HEK293T (cell line): ENCODE data around the gene KMT2E.
"Not testable (repeated sequence)": the region's sequence is repeated elsewhere in the genome, so short reads cannot be mapped to it uniquely, and the experiment has no call there.

Experiments
- CTCF ChIA-PET: fragments of 350-600 bp; formaldehyde crosslinking; extraction: SDS; loops from one replicate; lab custom pipeline; 2021; ENCODE audit warnings: antibody characterized with exemption, inconsistent platforms; lab: Yijun Ruan, JAX
- POLR2A ChIA-PET: fragments of 350-600 bp; formaldehyde crosslinking; extraction: SDS; loops from one replicate; lab custom pipeline; 2020; ENCODE audit warnings: antibody characterized with exemption, inconsistent platforms; lab: Yijun Ruan, JAX
- DNase-seq: peaks from one replicate; pipeline ENCODE4 v3.0.0; 2012; ENCODE audit warnings: mixed read lengths; ENCODE audit errors: extremely low spot score
- ARNT ChIP-seq: fragments of 450-650 bp; IDR thresholded peaks from 2 replicates; pipeline ENCODE4 v1.6.1; 2017; ENCODE audit warnings: mild to moderate bottlenecking
- BHLHE40 ChIP-seq: fragments of 450-650 bp; IDR thresholded peaks from 2 replicates; pipeline ENCODE4 v1.6.1; 2016; ENCODE audit warnings: mild to moderate bottlenecking, moderate library complexity, borderline replicate concordance
- CTBP1 ChIP-seq: fragments of 450-650 bp; IDR thresholded peaks from 2 replicates; pipeline ENCODE4 v1.6.1; 2016; ENCODE audit warnings: borderline replicate concordance
- ELF4 ChIP-seq: fragments of 450-650 bp; IDR thresholded peaks from 2 replicates; pipeline ENCODE4 v1.6.1; 2017; ENCODE audit warnings: antibody characterized with exemption
- FOXA1 ChIP-seq: fragments of 450-650 bp; IDR thresholded peaks from 2 replicates; pipeline ENCODE4 v1.6.1; 2016; ENCODE audit warnings: mild to moderate bottlenecking
- FOXK2 ChIP-seq: fragments of 450-650 bp; IDR thresholded peaks from 2 replicates; pipeline ENCODE4 v1.6.1; 2016; ENCODE audit warnings: mild to moderate bottlenecking
- FOXM1 ChIP-seq: fragments of 450-650 bp; IDR thresholded peaks from 2 replicates; pipeline ENCODE4 v1.6.1; 2017; ENCODE audit warnings: mild to moderate bottlenecking, borderline replicate concordance
- HDGF ChIP-seq: fragments of 450-650 bp; IDR thresholded peaks from 2 replicates; pipeline ENCODE4 v1.6.1; 2017; ENCODE audit warnings: antibody characterized with exemption, borderline replicate concordance
- L3MBTL2 ChIP-seq: fragments of 450-650 bp; conservative IDR thresholded peaks from 2 replicates; pipeline ENCODE4 v1.6.1; 2016; ENCODE audit warnings: mild to moderate bottlenecking
- LEF1 ChIP-seq: fragments of 450-650 bp; IDR thresholded peaks from 2 replicates; pipeline ENCODE4 v1.6.1; 2017; ENCODE audit warnings: mild to moderate bottlenecking, borderline replicate concordance
- NFRKB ChIP-seq: fragments of 450-650 bp; IDR thresholded peaks from 2 replicates; pipeline ENCODE4 v1.6.1; 2016; ENCODE audit warnings: mild to moderate bottlenecking, moderate library complexity
- SP1 ChIP-seq: fragments of 450-650 bp; IDR thresholded peaks from 2 replicates; pipeline ENCODE4 v1.6.1; 2017
- SUZ12 ChIP-seq: fragments of 450-650 bp; IDR thresholded peaks from 2 replicates; pipeline ENCODE4 v1.6.1; 2016; ENCODE audit warnings: mild to moderate bottlenecking
- TARDBP ChIP-seq: fragments of 450-650 bp; IDR thresholded peaks from 2 replicates; pipeline ENCODE4 v1.6.1; 2016
- ZNF384 ChIP-seq: fragments of 450-650 bp; IDR thresholded peaks from 2 replicates; pipeline ENCODE4 v1.6.1; 2016
- TF ChIP-seq, protein P1 (sequence below): fragments of 450-650 bp; IDR thresholded peaks from 2 replicates; pipeline ENCODE4 v1.6.1; 2016

Gene KMT2E

DNA sequence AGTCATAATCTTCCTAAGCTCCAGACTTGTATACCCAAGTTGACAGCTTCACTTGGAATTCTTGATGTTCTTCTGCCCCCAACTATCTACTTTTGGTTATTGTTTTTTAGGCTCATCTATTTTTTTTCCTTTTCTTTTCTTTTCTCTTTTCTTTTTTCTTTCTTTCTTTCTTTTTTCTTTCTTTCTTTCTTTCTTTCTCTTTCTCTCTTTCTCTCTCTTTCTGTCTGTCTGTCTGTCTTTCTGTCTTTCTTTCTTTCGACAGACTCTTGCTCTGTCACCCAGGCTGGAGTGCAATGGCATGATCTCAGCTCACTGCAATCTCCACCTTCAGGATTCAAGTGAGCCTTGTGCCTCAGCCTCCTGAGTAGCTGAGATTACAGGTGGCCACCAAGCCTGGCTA, 36.5 kb downstream of the KMT2E start:
- CTCF ChIA-PET, result interaction anchor here (0.6 kb wide), 1 partner anchor 69 kb away, joined by 3 read pairs; no protein-coding TSS in a partner anchor
- POLR2A ChIA-PET, result no interaction called here
- no peak for DNase-seq
- TF ChIP-seq TARDBP, result no peak
- no peak for TF ChIP-seq ARNT
- TF ChIP-seq ZNF384, result no peak
- TF ChIP-seq CTBP1, result no peak
- no peak for TF ChIP-seq BHLHE40
- TF ChIP-seq HDGF, result no peak
- TF ChIP-seq NFRKB, result no peak
- no peak for TF ChIP-seq SUZ12
- no peak for TF ChIP-seq FOXM1
- TF ChIP-seq, protein P1, sequence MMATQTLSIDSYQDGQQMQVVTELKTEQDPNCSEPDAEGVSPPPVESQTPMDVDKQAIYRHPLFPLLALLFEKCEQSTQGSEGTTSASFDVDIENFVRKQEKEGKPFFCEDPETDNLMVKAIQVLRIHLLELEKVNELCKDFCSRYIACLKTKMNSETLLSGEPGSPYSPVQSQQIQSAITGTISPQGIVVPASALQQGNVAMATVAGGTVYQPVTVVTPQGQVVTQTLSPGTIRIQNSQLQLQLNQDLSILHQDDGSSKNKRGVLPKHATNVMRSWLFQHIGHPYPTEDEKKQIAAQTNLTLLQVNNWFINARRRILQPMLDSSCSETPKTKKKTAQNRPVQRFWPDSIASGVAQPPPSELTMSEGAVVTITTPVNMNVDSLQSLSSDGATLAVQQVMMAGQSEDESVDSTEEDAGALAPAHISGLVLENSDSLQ, result no peak
- no peak for TF ChIP-seq FOXK2
- TF ChIP-seq L3MBTL2, result no peak
- no peak for TF ChIP-seq FOXA1
- no peak for TF ChIP-seq SP1
- TF ChIP-seq ELF4, result no peak
- TF ChIP-seq LEF1, result no peak

DNA sequence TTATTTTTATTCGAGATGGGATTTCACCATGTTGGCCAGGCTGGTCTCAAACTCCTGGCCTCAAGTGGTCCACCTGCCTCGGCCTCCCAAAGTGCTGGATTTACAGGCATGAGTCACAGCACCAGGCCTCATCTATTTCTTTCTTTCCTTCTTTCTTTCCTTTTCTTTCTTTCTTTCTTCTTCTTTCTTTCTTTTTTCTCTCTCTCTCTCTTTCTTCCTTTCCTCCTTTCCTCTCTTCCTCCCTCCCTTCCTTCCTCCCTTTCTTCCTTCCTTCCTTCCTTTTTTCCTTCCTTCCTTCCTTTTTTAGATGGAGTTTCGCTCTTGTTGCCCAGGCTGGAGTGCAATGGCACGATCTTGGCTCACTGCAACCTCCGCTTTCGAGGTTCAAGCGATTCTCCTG, 36.9 kb downstream of the KMT2E start:
- POLR2A ChIA-PET, result not testable (repeated sequence)

DNA sequence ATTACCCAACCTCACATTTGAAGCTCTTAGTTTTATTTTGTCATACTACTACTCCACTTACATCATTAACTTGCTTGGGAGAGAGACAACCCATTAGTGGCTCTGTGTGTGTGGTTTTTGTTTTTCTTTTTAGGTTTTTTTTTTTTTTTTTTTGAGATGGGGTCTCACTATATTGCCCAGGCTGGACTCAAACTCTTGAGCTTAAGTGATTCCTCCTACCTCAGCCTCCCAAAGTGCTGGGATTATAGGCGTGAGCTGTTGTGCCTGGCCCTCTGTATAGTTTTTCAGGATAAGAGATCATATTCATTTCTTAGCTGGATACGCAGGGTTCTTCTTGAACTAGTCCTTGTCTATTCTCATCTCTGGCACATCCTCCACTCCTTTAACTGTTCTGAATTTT, 41.1 kb downstream of the KMT2E start:
- POLR2A ChIA-PET, result no interaction called here
- no peak for DNase-seq
- TF ChIP-seq ZNF384, result 0 out of 2 replicates have a peak, but pooled peaks have one; percentile 23
- TF ChIP-seq SP1, result no peak
- CTCF ChIA-PET, result interaction anchor here (0.7 kb wide), 1 partner anchor 139 kb away, joined by 5 read pairs; no protein-coding TSS in a partner anchor

More for the DNA sequence above, 36.9 kb downstream of the KMT2E start:
- CTCF ChIA-PET, result interaction anchor here (0.6 kb wide), 1 partner anchor 69 kb away, joined by 3 read pairs; no protein-coding TSS in a partner anchor
- not testable (repeated sequence) for DNase-seq

DNA sequence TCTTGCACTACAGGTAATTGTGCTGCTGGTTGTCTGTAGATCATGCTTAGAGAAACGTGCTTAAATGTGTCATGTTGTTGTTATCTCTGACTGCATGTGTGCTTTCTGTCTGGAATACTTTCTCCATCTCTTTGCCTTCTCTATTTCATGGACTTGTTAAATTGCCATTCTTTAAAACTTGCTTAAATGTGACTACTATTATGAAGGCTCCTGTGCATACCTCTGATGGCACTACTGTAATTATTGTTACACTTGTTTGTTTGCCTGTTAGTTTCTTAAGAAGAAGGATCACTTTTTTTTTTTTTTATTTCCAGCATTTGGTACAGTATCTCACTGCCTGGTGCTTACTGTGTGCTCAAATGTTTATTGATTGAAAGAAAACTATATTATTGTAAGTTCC, 41.6 kb downstream of the KMT2E start:
- ChIA-PET POLR2A (no interaction called here), CTCF (interaction anchor here (0.7 kb wide), 1 partner anchor 140 kb away, joined by 5 read pairs; no protein-coding TSS in a partner anchor)
- DNase-seq, result no peak

DNA sequence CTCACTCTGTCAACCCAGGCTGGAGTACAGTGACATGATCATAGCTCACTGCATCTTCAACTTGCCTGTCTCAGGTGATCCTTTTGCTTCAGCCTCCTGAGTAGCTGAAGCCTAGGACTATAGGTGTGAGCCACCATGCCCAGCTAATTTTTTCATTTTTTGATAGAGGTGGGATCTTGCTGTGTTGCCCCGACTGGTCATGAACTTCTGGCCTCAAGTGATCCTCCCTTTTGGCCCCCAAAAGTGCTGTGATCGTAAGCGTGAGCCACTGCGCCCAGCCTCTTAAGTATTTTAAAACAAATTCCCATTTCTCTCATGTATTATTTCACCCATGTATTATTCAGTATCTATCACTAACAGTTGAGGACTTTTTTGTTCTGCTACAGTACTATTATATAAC, 43.5 kb downstream of the KMT2E start:
- TF ChIP-seq LEF1, result no peak
- no peak for TF ChIP-seq FOXA1
- TF ChIP-seq SUZ12, result no peak
- TF ChIP-seq ARNT, result no peak
- no peak for TF ChIP-seq L3MBTL2
- no peak for TF ChIP-seq BHLHE40
- ChIA-PET POLR2A (no interaction called here), CTCF (no interaction called here)
- DNase-seq, result no peak

More for the DNA sequence above, 41.6 kb downstream of the KMT2E start:
- TF ChIP-seq LEF1, result no peak
- no peak for TF ChIP-seq ARNT

DNA sequence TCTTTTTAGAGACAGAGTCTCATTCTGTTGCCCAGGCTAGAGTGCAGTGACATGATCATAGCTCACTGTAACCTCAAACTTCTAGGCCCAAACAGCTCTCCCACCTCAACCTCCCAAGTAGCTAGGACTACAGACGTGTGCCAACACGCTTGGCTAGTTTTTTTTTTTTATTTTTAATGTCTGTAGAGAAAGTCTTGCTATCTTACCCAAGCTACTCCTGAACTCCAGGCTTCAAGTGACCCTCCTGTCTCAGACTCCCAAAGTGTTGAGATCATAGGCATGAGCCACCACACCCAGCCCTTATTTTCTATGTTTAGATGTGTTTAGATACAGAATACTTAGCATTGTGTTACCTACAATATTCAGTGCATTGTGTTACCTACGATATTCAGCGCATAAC, 46.4 kb downstream of the KMT2E start:
- TF ChIP-seq BHLHE40 (no peak), L3MBTL2 (no peak), TARDBP (no peak), SP1 (no peak), HDGF (no peak), CTBP1 (no peak), ZNF384 (no peak), LEF1 (no peak), ELF4 (no peak), FOXM1 (no peak), NFRKB (no peak), ARNT (no peak), SUZ12 (no peak), FOXA1 (no peak), FOXK2 (no peak)
- TF ChIP-seq, protein P1, result no peak
- ChIA-PET CTCF (interaction anchor here (0.6 kb wide), 1 partner anchor 20 kb away, joined by 3 read pairs; no protein-coding TSS in a partner anchor), POLR2A (no interaction called here)
- DNase-seq, result no peak

DNA sequence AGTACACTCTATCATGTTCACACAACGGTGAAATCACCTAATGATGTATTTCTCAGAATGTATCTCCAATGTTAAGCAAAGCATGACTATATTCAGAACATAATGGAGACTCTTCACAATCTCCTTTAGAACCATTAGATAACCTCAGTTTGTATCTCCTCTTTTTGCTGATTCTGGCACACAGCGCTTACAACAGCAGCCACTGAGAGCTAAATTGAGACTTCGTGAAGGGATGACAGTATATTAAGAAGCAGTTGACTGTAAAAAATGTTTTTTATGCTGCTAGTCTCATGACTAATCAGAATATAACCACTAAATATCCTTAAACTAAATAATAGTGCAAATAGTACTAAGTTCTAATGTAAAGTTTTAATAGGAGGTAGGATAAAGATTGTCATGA, 46.9 kb downstream of the KMT2E start:
- no peak for DNase-seq
- POLR2A ChIA-PET, result interaction anchor here (0.6 kb wide), 1 partner anchor 48 kb away, joined by 5 read pairs; no protein-coding TSS in a partner anchor
- TF ChIP-seq ARNT (no peak), SP1 (no peak), SUZ12 (no peak), FOXK2 (no peak), LEF1 (no peak), FOXM1 (no peak), ZNF384 (no peak), ELF4 (no peak), L3MBTL2 (no peak), FOXA1 (no peak), HDGF (no peak), TARDBP (no peak)
- TF ChIP-seq, protein P1, result no peak
- CTCF ChIA-PET, result no interaction called here
